HepG2 (cell line): Measurements from ENCODE around the gene KDM1B. TPM values are rescaled to one million over a fixed set of nuclear protein-coding genes. Genes with fewer than 3 reads are reported as not detected.

Experiments
- NFE2L2 ChIP-seq: fragments of 150-350 bp; IDR thresholded peaks from 2 replicates; pipeline ENCODE4 v1.6.1; 2014; ENCODE audit warnings: low read length
- NFYB ChIP-seq: sonication (generic); formaldehyde crosslinking; IDR thresholded peaks from 2 replicates; pipeline ENCODE4 v1.4.0; 2020; ENCODE audit warnings: missing genetic modification reagents
- NR2F2 ChIP-seq: IDR thresholded peaks from 2 replicates; pipeline ENCODE4 v1.6.1; 2012; ENCODE audit warnings: low read depth, inconsistent platforms, borderline replicate concordance
- SOX6 ChIP-seq, 2 experiments: fragments of 450-650 bp in 1 of 2; sonication (generic) in 1 of 2; formaldehyde crosslinking in 1 of 2; IDR thresholded peaks; 2 replicates each; pipeline versions ENCODE4 v1.4.0 to v1.6.1; 2017 to 2020; ENCODE audit warnings: antibody characterized with exemption in 1 of 2, mild to moderate bottlenecking in 1 of 2, missing genetic modification reagents in 1 of 2
- THAP11 ChIP-seq: IDR thresholded peaks from 2 replicates; pipeline ENCODE4 v1.6.1; 2016; ENCODE audit warnings: missing biosample characterization, missing genetic modification reagents
- ZKSCAN1 ChIP-seq: fragments of 150-350 bp; IDR thresholded peaks from 2 replicates; pipeline ENCODE4 v1.6.1; 2014; ENCODE audit warnings: low read length
- ZNF337 ChIP-seq: sonication (generic); formaldehyde crosslinking; IDR thresholded peaks from 2 replicates; pipeline ENCODE4 v1.5.1; 2020; ENCODE audit warnings: missing genetic modification reagents, low read depth, mild to moderate bottlenecking, borderline replicate concordance
- ZNF567 ChIP-seq: sonication (generic); formaldehyde crosslinking; IDR thresholded peaks from 2 replicates; pipeline ENCODE4 v1.8.1; 2023; ENCODE audit warnings: mild to moderate bottlenecking, missing genetic modification reagents, borderline replicate concordance
- ZNF614 ChIP-seq: IDR thresholded peaks from 2 replicates; pipeline ENCODE4 v1.6.1; 2018; ENCODE audit warnings: missing biosample characterization, missing genetic modification reagents, inconsistent platforms, borderline replicate concordance
- ZNF775 ChIP-seq: sonication (generic); formaldehyde crosslinking; IDR thresholded peaks from 2 replicates; pipeline ENCODE4 v1.4.0; 2020; ENCODE audit warnings: missing genetic modification reagents, mild to moderate bottlenecking, moderate library complexity, borderline replicate concordance
- ZNF878 ChIP-seq: sonication (generic); formaldehyde crosslinking; IDR thresholded peaks from 2 replicates; pipeline ENCODE4 v1.8.1; 2023; ENCODE audit warnings: mild to moderate bottlenecking, missing genetic modification reagents, moderate library complexity
- polyA plus RNA-seq, 8 experiments: library from polyadenylated mRNA; depleted of rRNA in 3 of 8; stranded (reverse) in 7 of 8; unstranded in 1 of 8; fragments of >200 nt; fragmentation: Illumina TruSeq in 4 of 8; extraction: Trizol in 4 of 8; gene quantifications; 2 replicates each; pipeline versions ENCODE4 v1.2.1 to v1.2.3, GENCODE V29; 2011 to 2016; ENCODE audit warnings: low read depth in 4 of 8, missing spikeins in 1 of 8, mixed read lengths in 1 of 8; ENCODE audit not compliant: insufficient read depth in 1 of 8
- total RNA-seq, 5 experiments: library from RNA; depleted of rRNA; stranded (reverse); fragments of >200 nt; fragmentation: Illumina TruSeq; extraction: Trizol; gene quantifications; 2 replicates each; pipeline ENCODE4 v1.2.3, GENCODE V29; 2016; ENCODE audit warnings: low read depth in 1 of 5
- TF ChIP-seq, protein P1 (sequence below): sonication (generic); formaldehyde crosslinking; IDR thresholded peaks from 2 replicates; pipeline ENCODE4 v1.4.0; 2020; ENCODE audit warnings: mild to moderate bottlenecking, missing genetic modification reagents
- TF ChIP-seq, protein P2 (sequence below): IDR thresholded peaks from 2 replicates; pipeline ENCODE4 v1.4.0; 2020; ENCODE audit warnings: mild to moderate bottlenecking, missing genetic modification reagents
- TF ChIP-seq, protein P3 (sequence below): sonication (generic); formaldehyde crosslinking; IDR thresholded peaks from 2 replicates; pipeline ENCODE4 v1.5.1; 2020; ENCODE audit warnings: mild to moderate bottlenecking, missing genetic modification reagents
- TF ChIP-seq, protein P4 (sequence below): sonication (generic); formaldehyde crosslinking; IDR thresholded peaks from 2 replicates; pipeline ENCODE4 v1.8.1; 2023; ENCODE audit warnings: mild to moderate bottlenecking, missing genetic modification reagents

Gene KDM1B
- total and polyA plus RNA-seq, 2 of the 13 experiments (the other 11 are each of a cell fraction or from before 2014, with no cell fraction given) = 9.8 to 13.2 TPM

DNA sequence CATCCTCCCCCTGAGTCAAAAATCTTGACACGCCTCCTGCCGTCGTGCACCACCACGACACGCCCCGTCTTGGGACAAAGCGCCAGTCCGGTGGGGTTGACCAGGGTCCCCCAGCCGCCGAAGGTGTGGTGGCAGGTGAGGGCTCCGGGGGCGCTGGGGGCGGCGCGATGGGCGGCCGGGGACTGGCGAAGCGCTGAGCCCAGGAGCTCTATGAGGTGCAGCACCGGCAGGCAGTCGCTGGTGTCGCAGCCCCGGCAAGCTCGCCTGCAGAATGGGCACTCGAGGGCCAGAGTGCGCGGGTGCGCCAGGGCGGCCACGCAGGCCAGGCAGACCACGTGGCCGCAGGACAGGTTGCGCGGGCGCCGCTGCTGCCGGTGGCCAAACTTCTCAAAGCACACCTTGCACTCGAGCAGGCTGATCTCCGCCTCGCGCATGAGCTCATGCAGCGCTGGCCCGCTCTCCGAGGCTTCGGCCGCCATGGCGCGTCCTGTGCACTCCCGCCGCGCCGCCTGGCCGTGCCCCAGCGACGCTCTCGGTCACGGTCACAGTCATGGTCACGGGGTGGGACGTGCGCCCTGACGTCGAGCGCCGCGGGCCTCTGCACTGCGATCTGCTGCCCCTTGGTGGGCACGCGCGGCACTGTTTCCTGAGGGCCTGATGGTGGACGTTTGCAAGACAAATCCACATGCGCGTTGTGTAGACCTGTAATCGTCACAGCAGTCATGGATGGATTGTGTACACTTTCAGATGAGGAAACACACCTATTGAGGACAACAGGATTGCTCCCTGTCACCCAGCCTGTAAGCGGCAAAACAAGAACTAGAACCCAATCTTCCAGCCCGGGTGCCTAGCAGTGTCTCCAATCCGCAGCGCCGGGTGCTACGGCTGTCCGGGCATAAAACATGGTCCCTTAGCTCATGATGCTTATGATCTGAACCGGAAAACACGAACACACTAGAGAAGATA, 32.8 kb upstream of the KDM1B start, which contains the start of gene NHLRC1 (continued):
- TF ChIP-seq, protein P1, sequence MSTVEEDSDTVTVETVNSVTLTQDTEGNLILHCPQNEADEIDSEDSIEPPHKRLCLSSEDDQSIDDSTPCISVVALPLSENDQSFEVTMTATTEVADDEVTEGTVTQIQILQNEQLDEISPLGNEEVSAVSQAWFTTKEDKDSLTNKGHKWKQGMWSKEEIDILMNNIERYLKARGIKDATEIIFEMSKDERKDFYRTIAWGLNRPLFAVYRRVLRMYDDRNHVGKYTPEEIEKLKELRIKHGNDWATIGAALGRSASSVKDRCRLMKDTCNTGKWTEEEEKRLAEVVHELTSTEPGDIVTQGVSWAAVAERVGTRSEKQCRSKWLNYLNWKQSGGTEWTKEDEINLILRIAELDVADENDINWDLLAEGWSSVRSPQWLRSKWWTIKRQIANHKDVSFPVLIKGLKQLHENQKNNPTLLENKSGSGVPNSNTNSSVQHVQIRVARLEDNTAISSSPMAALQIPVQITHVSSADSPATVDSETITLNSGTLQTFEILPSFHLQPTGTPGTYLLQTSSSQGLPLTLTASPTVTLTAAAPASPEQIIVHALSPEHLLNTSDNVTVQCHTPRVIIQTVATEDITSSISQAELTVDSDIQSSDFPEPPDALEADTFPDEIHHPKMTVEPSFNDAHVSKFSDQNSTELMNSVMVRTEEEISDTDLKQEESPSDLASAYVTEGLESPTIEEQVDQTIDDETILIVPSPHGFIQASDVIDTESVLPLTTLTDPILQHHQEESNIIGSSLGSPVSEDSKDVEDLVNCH (CRISPR knock-in tag) = peak; percentile 92; the same call in 1 of the 2 replicates
- TF ChIP-seq NR2F2 = peak; percentile 14; the same call in 1 of the 2 replicates
- TF ChIP-seq, protein P2, sequence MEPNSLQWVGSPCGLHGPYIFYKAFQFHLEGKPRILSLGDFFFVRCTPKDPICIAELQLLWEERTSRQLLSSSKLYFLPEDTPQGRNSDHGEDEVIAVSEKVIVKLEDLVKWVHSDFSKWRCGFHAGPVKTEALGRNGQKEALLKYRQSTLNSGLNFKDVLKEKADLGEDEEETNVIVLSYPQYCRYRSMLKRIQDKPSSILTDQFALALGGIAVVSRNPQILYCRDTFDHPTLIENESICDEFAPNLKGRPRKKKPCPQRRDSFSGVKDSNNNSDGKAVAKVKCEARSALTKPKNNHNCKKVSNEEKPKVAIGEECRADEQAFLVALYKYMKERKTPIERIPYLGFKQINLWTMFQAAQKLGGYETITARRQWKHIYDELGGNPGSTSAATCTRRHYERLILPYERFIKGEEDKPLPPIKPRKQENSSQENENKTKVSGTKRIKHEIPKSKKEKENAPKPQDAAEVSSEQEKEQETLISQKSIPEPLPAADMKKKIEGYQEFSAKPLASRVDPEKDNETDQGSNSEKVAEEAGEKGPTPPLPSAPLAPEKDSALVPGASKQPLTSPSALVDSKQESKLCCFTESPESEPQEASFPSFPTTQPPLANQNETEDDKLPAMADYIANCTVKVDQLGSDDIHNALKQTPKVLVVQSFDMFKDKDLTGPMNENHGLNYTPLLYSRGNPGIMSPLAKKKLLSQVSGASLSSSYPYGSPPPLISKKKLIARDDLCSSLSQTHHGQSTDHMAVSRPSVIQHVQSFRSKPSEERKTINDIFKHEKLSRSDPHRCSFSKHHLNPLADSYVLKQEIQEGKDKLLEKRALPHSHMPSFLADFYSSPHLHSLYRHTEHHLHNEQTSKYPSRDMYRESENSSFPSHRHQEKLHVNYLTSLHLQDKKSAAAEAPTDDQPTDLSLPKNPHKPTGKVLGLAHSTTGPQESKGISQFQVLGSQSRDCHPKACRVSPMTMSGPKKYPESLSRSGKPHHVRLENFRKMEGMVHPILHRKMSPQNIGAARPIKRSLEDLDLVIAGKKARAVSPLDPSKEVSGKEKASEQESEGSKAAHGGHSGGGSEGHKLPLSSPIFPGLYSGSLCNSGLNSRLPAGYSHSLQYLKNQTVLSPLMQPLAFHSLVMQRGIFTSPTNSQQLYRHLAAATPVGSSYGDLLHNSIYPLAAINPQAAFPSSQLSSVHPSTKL (CRISPR knock-in tag) = peak; percentile 99
- TF ChIP-seq ZNF878 (CRISPR knock-in tag) = peak; percentile 54; the same call in 1 of the 2 replicates
- TF ChIP-seq ZNF567 = peak; percentile 94
- TF ChIP-seq, protein P3, sequence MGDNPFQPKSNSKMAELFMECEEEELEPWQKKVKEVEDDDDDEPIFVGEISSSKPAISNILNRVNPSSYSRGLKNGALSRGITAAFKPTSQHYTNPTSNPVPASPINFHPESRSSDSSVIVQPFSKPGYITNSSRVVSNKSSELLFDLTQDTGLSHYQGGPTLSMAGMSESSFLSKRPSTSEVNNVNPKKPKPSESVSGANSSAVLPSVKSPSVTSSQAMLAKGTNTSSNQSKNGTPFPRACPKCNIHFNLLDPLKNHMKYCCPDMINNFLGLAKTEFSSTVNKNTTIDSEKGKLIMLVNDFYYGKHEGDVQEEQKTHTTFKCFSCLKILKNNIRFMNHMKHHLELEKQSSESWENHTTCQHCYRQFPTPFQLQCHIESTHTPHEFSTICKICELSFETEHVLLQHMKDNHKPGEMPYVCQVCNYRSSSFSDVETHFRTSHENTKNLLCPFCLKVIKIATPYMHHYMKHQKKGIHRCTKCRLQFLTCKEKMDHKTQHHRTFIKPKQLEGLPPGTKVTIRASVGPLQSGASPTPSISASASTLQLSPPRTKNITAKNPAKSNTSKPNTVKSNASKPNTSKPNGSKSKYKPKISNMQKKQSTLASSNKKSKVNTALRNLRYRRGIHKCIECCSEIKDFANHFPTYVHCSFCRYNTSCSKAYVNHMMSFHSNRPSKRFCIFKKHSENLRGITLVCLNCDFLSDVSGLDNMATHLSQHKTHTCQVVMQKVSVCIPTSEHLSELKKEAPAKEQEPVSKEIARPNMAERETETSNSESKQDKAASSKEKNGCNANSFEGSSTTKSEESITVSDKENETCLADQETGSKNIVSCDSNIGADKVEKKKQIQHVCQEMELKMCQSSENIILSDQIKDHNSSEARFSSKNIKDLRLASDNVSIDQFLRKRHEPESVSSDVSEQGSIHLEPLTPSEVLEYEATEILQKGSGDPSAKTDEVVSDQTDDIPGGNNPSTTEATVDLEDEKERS (CRISPR knock-in tag) = peak; percentile 97
- no peak for TF ChIP-seq SOX6 (IDR thresholded peaks at IDR 0.05)
- peak; percentile 93 for TF ChIP-seq SOX6 (CRISPR knock-in tag; IDR thresholded peaks at IDR 0.05)
- peak; percentile 56 for TF ChIP-seq NFYB
- peak; percentile 42; the same call in 1 of the 2 replicates for TF ChIP-seq ZKSCAN1
- no peak for TF ChIP-seq NFE2L2
- peak; percentile 96 for TF ChIP-seq ZNF614 (CRISPR knock-in tag)
- TF ChIP-seq ZNF775 (CRISPR knock-in tag) = 0 out of 2 replicates have a peak, but pooled peaks have one; percentile 61
- TF ChIP-seq THAP11 (CRISPR knock-in tag) = peak; percentile 87
- no peak for TF ChIP-seq ZNF337 (CRISPR knock-in tag)
- TF ChIP-seq, protein P4, sequence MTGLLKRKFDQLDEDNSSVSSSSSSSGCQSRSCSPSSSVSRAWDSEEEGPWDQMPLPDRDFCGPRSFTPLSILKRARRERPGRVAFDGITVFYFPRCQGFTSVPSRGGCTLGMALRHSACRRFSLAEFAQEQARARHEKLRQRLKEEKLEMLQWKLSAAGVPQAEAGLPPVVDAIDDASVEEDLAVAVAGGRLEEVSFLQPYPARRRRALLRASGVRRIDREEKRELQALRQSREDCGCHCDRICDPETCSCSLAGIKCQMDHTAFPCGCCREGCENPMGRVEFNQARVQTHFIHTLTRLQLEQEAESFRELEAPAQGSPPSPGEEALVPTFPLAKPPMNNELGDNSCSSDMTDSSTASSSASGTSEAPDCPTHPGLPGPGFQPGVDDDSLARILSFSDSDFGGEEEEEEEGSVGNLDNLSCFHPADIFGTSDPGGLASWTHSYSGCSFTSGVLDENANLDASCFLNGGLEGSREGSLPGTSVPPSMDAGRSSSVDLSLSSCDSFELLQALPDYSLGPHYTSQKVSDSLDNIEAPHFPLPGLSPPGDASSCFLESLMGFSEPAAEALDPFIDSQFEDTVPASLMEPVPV (CRISPR knock-in tag) = peak; percentile 86
